Measurements from ENCODE around the gene SVIL. TPM values are rescaled to one million over a fixed set of nuclear protein-coding genes. Genes with fewer than 3 reads are reported as not detected.

The SVIL gene
- total and polyA plus RNA-seq, 2 of the 13 experiments (the other 11 are each of a cell fraction or from before 2014, with no cell fraction given): 3.9 to 12.1 TPM

DNA sequence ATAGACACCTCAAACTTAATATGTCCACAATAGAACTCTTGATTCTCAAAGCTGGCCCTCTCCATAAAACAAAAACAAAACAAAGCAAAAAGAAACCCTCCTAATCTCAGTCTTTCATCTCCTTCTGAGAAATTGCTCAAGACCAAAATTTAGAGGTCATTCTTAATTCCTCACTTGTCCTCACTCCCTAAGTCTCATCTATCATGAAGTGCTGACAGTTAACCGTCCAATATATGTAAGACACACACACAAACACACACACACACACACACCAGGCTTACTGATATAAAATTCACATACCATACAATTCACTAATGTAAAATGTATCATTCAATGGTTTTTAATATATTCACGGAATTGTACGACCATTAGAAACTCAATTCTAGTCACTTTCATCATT lies 17.0 kb upstream of the SVIL start (continued):
- TF ChIP-seq ZNF180 (CRISPR knock-in tag; IDR thresholded peaks at IDR 0.05; ENCODE audit: borderline replicate concordance, low read depth) (no peak), ZNF224 (CRISPR knock-in tag; IDR thresholded peaks at IDR 0.05) (no peak), ZSCAN25 (CRISPR knock-in tag; IDR thresholded peaks at IDR 0.05) (no peak), HOXA9 (CRISPR knock-in tag; IDR thresholded peaks at IDR 0.05; ENCODE audit: borderline replicate concordance) (no peak), ZNF496 (CRISPR knock-in tag; IDR thresholded peaks at IDR 0.05; ENCODE audit: insufficient replicate concordance) (no peak)
- TF ChIP-seq, protein P1, sequence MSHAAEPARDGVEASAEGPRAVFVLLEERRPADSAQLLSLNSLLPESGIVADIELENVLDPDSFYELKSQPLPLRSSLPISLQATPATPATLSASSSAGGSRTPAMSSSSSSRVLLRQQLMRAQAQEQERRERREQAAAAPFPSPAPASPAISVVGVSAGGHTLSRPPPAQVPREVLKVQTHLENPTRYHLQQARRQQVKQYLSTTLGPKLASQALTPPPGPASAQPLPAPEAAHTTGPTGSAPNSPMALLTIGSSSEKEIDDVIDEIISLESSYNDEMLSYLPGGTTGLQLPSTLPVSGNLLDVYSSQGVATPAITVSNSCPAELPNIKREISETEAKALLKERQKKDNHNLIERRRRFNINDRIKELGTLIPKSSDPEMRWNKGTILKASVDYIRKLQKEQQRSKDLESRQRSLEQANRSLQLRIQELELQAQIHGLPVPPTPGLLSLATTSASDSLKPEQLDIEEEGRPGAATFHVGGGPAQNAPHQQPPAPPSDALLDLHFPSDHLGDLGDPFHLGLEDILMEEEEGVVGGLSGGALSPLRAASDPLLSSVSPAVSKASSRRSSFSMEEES (CRISPR knock-in tag; IDR thresholded peaks at IDR 0.05): no peak

DNA sequence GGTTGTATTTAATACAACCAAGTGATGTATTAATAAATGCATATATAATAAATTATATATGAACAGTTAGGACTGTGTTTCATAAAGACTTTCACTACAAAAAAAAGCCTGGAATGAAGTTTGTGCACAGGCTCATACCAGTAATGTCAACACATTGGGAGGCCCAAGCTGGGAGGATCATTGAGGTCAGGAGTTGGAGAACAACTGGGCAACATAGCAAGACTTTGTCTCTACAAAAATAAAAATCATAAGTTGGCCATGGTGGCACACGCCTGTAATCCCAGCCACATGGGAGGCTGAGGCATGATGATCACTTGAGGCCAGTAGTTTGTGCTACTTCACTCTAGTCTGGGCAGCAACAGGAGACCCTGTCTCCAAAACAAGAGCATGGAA lies 15.8 kb upstream of the SVIL start:
- peak; percentile 57 for TF ChIP-seq ZNF121 (CRISPR knock-in tag; IDR thresholded peaks at IDR 0.05)
- TF ChIP-seq SMC3 (IDR thresholded peaks at IDR 0.05; ENCODE audit: low read length): no peak
- H3K27me3 ChIP-seq (ENCODE audit: control insufficient read depth in 1 of 2, insufficient read depth in 2 of 2, low read length in 2 of 2): no peaks in the 10 kb centered on the region
- intact Hi-C loops (cut with micrococcal nuclease; ENCODE audit: unreplicated experiment): no loop called here
- BruUV-seq (replicated peaks): no TSS peak
- H4K20me1 ChIP-seq (ENCODE audit: insufficient read depth, low read length): no peaks in the 10 kb centered on the region
- ATAC-seq (no peak), FAIRE-seq (no peak), DNase-seq (ENCODE audit: low spot score) (no peak)
- H2AFZ ChIP-seq (ENCODE audit: low read length): no peak overlapping the region
- CTCF ChIA-PET (ENCODE audit: low intra/inter-chr PET ratio, low total read pairs): no interaction called here
- H3K4me3 ChIP-seq (replicated peaks in 1 of 3; ENCODE audit: insufficient read depth in 1 of 3, low read depth in 2 of 3, low read length in 3 of 3): no peak overlapping the region
- H3K9me3 ChIP-seq (ENCODE audit: low read length): peaks cover 5% of the 10 kb centered on the region; the same call in 1 of the 2 replicates
- WGBS (ENCODE audit: low lambda C conversion rate): 92% methylated on average over 1 of the region's 1 CpG
- H3K27ac ChIP-seq (ENCODE audit: extremely low read length, insufficient read depth, low read length): no peak overlapping the region
- in situ Hi-C loops (cut with HindIII; ENCODE audit: extremely low pct_ligation_motif_present, low pct_unique_long_range_greater_than_20kb): no loop called here
- no peak overlapping the region for H3K9ac ChIP-seq (ENCODE audit: insufficient read depth, low read depth, low read length)
- H3K4me2 ChIP-seq (ENCODE audit: low read depth, low read length): no peak overlapping the region
- no peaks in the 10 kb centered on the region for H3K79me2 ChIP-seq (ENCODE audit: insufficient read depth, low read length)
- peaks cover 29% of the 10 kb centered on the region for H3K4me1 ChIP-seq (ENCODE audit: insufficient read depth, low read length)
- H3K36me3 ChIP-seq (replicated peaks in 1 of 2; ENCODE audit: control insufficient read depth in 1 of 2, insufficient read depth in 2 of 2, low read length in 2 of 2): peaks cover 0 to 10% of the 10 kb centered on the region in 2 experiments; a peak in 1 of 5 replicates
- POLR2A ChIA-PET: no interaction called here
